Activated naive CD8-positive, alpha-beta T cell treated with anti-CD3 and anti-CD28 coated beads, Interleukin-2, amount 50 U/mL, for 24 hours (primary cell): Measurements from ENCODE around the gene KIF1B.

ENCODE experiments used
- ATAC-seq: fragments of 150-1000 bp; cut with Tn5 transposase; one replicate; pipeline ENCODE4 v1.10.0; 2021
- DNase-seq: peaks from one replicate; pipeline ENCODE4 v3.0.0; 2021
- H3K27ac Mint-ChIP-seq: one replicate; pipeline ENCODE4 v1.8.0; 2021; ENCODE audit warnings: mild to moderate bottlenecking, mixed read lengths
- H3K27me3 Mint-ChIP-seq: one replicate; pipeline ENCODE4 v1.8.0; 2021; ENCODE audit warnings: mixed read lengths
- H3K36me3 Mint-ChIP-seq: one replicate; pipeline ENCODE4 v1.8.0; 2021; ENCODE audit warnings: low read depth, mixed read lengths
- H3K4me1 Mint-ChIP-seq: one replicate; pipeline ENCODE4 v1.8.0; 2021; ENCODE audit warnings: mixed read lengths
- H3K4me3 Mint-ChIP-seq: one replicate; pipeline ENCODE4 v1.8.0; 2021; ENCODE audit warnings: mild to moderate bottlenecking, moderate library complexity, mixed read lengths
- H3K9me3 Mint-ChIP-seq: one replicate; pipeline ENCODE4 v1.8.0; 2021; ENCODE audit warnings: mixed read lengths

The KIF1B gene, protein sequence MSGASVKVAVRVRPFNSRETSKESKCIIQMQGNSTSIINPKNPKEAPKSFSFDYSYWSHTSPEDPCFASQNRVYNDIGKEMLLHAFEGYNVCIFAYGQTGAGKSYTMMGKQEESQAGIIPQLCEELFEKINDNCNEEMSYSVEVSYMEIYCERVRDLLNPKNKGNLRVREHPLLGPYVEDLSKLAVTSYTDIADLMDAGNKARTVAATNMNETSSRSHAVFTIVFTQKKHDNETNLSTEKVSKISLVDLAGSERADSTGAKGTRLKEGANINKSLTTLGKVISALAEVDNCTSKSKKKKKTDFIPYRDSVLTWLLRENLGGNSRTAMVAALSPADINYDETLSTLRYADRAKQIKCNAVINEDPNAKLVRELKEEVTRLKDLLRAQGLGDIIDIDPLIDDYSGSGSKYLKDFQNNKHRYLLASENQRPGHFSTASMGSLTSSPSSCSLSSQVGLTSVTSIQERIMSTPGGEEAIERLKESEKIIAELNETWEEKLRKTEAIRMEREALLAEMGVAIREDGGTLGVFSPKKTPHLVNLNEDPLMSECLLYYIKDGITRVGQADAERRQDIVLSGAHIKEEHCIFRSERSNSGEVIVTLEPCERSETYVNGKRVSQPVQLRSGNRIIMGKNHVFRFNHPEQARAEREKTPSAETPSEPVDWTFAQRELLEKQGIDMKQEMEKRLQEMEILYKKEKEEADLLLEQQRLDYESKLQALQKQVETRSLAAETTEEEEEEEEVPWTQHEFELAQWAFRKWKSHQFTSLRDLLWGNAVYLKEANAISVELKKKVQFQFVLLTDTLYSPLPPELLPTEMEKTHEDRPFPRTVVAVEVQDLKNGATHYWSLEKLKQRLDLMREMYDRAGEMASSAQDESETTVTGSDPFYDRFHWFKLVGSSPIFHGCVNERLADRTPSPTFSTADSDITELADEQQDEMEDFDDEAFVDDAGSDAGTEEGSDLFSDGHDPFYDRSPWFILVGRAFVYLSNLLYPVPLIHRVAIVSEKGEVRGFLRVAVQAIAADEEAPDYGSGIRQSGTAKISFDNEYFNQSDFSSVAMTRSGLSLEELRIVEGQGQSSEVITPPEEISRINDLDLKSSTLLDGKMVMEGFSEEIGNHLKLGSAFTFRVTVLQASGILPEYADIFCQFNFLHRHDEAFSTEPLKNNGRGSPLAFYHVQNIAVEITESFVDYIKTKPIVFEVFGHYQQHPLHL (N-terminal part only)

GRCh38 chr1:10209905-10210810 is at the start of gene KIF1B:
Gene KIF1B, plus strand, starts transcription at chr1:10210570. Its CDS starts 21,759 bp downstream, at chr1:10232329.
- Mint-ChIP-seq H3K36me3 (no peaks in the 10 kb centered on the region), H3K4me3 (peak within 1 kb of the TSS; percentile 83), H3K9me3 (no peaks in the 10 kb centered on the region), H3K27ac (peak within 1 kb of the TSS; percentile 84), H3K4me1 (peaks cover 23% of the 10 kb centered on the region), H3K27me3 (peaks cover 8% of the 10 kb centered on the region)
- peak; percentile 97 for DNase-seq
- ATAC-seq, result peak; percentile 98

DNA sequence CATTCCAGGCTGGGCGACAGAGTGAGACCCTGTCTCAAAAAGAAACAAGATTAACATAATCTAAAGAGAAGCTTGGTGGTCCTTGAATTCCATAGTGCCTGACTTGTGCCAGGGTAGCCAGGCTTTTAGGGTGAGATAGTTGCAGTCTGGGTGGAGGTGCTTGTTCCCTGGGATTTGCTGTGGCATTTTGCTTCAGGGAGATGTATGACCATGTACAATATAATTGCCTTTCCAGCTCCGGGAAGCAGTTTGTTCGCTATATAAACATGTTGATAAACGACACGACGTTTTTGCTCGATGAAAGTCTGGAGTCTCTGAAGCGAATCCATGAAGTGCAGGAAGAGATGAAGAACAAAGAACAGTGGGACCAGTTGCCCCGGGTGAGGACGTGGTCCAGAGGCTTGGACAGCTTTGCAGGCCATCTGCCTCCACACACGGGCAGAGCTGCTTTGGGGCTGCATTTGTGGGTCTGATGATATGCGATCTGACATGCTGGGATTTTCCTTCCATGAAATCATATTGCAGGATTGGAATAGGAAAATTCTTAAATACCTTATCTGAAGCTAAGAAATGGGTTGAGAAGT is 49.4 kb upstream of the KIF1B start:
- H3K4me3 Mint-ChIP-seq, result no peak overlapping the region
- H3K36me3 Mint-ChIP-seq, result peaks cover 10% of the 10 kb centered on the region
- H3K27ac Mint-ChIP-seq, result no peak overlapping the region
- ATAC-seq, result no peak
- H3K9me3 Mint-ChIP-seq, result no peaks in the 10 kb centered on the region
- H3K27me3 Mint-ChIP-seq, result no peaks in the 10 kb centered on the region
- no peak for DNase-seq
- H3K4me1 Mint-ChIP-seq, result no peaks in the 10 kb centered on the region

DNA sequence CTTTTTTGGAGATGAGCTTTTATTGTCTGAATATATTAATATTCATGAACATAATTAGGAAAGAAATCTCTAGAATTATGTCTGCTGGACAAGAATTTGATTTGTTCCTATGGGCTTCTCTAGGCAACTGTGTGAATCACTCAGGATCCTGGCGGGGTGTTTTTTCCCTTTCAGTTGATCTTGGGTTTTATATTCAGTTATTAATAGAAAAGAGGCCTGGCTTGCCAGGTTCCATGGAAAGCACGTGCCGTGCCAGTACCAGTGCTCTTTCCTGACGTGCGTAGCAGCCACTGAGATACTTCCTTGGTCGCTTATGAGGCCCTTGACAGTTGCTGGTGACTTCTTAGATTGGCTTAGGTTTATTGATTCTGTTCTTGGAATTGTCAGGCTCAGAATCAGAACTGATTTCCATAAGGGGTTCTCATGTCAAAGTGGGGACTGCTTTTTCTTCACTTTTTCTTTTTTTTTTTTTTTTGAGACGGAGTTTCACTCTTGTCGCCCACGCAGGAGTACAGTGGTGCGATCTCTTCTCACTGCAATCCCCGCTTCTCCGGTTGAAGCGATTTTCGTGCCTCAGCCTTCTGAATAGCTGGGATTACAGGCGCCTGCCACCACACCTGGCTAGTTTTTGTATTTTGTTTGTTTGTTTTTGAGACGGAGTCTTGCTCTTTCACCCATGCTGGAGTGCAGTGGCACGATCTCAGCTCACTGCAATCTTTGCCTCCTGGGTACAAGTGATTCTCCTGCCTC is 48.7 kb upstream of the KIF1B start:
- no peak overlapping the region for H3K27ac Mint-ChIP-seq
- no peak overlapping the region for H3K4me3 Mint-ChIP-seq
- ATAC-seq, result no peak
- H3K27me3 Mint-ChIP-seq, result no peaks in the 10 kb centered on the region
- peaks cover 10% of the 10 kb centered on the region for H3K36me3 Mint-ChIP-seq
- no peaks in the 10 kb centered on the region for H3K4me1 Mint-ChIP-seq
- no peak for DNase-seq
- no peaks in the 10 kb centered on the region for H3K9me3 Mint-ChIP-seq

- H3K27me3 Mint-ChIP-seq, result no peaks in the 10 kb centered on the region
- peak overlapping the region; percentile 53 for H3K4me3 Mint-ChIP-seq
- ATAC-seq, result no peak
- H3K27ac Mint-ChIP-seq, result peak overlapping the region; percentile 91
- peaks cover 40% of the 10 kb centered on the region for H3K36me3 Mint-ChIP-seq
- no peak for DNase-seq
- peaks cover 50% of the 10 kb centered on the region for H3K4me1 Mint-ChIP-seq
- no peaks in the 10 kb centered on the region for H3K9me3 Mint-ChIP-seq
Measured at GRCh38 chr1:10168912-10169514, 41.4 kb upstream of the KIF1B start.

DNA sequence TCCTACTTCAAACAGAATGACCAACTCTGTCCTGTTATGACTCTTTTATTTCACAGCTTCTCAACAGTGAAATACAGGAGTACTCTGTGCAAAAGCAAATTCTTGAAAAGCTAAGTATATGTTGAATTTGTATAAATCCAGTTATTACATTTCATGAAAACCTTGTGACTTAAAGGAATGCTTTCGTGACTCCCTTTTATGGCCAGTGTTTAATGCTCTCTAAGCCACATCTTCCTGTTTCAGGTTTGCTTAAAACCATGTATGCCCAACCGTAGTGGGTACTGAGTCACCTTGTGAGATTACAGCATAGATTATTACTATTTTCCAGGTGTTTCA is 40.2 kb upstream of the KIF1B start:
- no peak for DNase-seq
- Mint-ChIP-seq H3K27me3 (no peaks in the 10 kb centered on the region), H3K4me1 (peaks cover 50% of the 10 kb centered on the region), H3K36me3 (peaks cover 40% of the 10 kb centered on the region), H3K27ac (peak overlapping the region; percentile 91), H3K4me3 (peak overlapping the region; percentile 53), H3K9me3 (no peaks in the 10 kb centered on the region)
- ATAC-seq, result peak; percentile 92

DNA sequence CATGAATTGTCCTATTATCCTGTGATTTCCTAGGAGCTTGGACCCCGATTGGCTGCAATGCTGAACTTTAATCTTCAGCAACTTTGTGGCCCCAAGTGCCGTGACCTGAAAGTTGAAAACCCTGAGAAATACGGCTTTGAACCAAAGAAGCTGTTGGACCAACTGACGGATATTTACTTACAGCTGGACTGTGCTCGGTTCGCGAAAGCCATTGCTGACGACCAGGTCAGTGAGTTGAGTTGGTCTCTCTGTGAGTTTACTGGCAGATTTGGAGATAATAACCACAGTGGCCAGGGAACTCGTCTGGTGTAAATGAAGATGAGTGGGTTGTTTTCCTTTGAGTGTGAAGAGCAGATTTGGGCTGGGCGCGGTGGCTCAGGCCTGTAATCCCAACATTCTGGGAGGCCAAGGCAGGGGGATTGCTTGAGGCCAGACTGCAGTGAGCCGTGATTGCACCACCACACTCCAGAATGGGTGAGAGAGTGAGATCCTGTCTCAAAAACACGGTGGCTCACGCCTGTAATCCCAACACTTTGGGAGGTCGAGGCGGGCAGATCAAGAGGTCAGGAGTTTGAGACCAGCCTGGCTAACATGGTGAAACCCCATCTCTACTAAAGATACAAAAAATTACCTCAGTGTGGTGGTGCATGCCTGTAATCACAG is 39.1 kb upstream of the KIF1B start:
- Mint-ChIP-seq H3K27ac (peak overlapping the region; percentile 91), H3K4me3 (no peak overlapping the region)

DNA sequence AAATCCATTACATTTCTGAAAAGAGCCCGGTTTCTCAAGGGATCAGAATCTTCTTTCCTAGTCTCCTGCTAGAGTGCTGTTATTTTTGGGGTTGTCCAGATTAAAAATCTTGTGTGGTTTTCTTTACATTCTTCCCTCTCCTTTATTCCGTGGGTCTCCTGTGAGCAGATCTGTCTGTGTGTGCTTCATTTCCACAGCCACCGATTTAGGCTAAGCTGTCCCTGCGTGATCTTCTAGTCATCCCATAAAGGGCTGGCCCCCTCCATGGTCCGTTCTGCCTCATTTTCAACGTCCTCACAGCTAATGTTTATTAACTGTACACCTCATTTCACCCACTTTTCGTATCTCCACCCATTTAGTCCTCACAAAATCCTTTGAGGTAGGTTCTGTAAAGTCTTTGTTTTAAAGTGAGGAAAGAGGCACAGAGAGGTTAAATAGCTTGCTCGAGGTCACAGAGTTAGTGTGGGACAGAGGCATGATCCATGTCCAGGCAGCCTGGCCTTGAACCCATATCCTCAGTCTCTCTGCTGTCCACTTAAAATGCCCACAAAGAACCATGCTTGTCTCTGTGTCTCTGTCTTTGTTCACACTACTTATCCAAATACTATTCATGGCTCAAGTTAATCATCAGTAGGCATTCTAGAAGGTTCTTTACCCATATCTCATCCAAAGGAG is 38.2 kb upstream of the KIF1B start:
- H3K27ac Mint-ChIP-seq, result peak overlapping the region; percentile 12
- H3K27me3 Mint-ChIP-seq, result no peaks in the 10 kb centered on the region
- peaks cover 7% of the 10 kb centered on the region for H3K9me3 Mint-ChIP-seq
- DNase-seq (no peak), ATAC-seq (no peak)
- peaks cover 48% of the 10 kb centered on the region for H3K36me3 Mint-ChIP-seq
- H3K4me1 Mint-ChIP-seq, result peaks cover 50% of the 10 kb centered on the region
- H3K4me3 Mint-ChIP-seq, result no peak overlapping the region

More for the DNA sequence above, 39.1 kb upstream of the KIF1B start:
- Mint-ChIP-seq H3K36me3 (peaks cover 45% of the 10 kb centered on the region), H3K9me3 (peaks cover 7% of the 10 kb centered on the region), H3K27me3 (no peaks in the 10 kb centered on the region), H3K4me1 (peaks cover 50% of the 10 kb centered on the region)
- no peak for ATAC-seq
- DNase-seq, result no peak

- Mint-ChIP-seq H3K4me1 (peaks cover 43% of the 10 kb centered on the region), H3K9me3 (peaks cover 7% of the 10 kb centered on the region), H3K36me3 (peaks cover 45% of the 10 kb centered on the region), H3K27me3 (no peaks in the 10 kb centered on the region), H3K27ac (peak overlapping the region; percentile 39), H3K4me3 (no peak overlapping the region)
- peak; percentile 33 for ATAC-seq
- peak; percentile 15 for DNase-seq
Measured at GRCh38 chr1:10173582-10173981, 36.8 kb upstream of the KIF1B start.

DNA sequence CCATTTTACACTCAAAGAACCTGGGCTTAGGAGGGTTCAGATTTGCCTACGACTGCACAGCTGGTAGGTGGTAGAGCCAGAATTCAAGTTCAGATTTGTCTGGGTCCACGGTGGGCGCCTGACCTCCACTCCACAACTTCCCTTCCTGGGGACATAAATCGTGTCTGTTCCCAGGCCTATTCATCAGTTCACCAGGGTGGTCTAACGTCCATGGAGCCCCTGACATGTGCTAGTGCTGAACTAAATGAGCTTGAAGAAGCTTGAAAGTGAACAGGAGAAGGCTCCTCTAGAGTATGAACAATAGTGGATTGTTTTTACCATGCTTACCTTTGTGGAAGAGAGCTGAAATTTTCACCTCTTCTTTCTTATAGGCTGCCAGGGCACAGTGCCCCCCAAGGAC is 32.5 kb upstream of the KIF1B start:
- H3K4me1 Mint-ChIP-seq, result peaks cover 3% of the 10 kb centered on the region
- H3K27ac Mint-ChIP-seq, result no peak overlapping the region
- DNase-seq (no peak), ATAC-seq (no peak)
- peaks cover 7% of the 10 kb centered on the region for H3K9me3 Mint-ChIP-seq
- H3K27me3 Mint-ChIP-seq, result no peaks in the 10 kb centered on the region
- no peak overlapping the region for H3K4me3 Mint-ChIP-seq
- H3K36me3 Mint-ChIP-seq, result peaks cover 24% of the 10 kb centered on the region

GRCh38 chr1:10178597-10179405 is 31.6 kb upstream of the KIF1B start:
- peaks cover 2% of the 10 kb centered on the region for H3K4me1 Mint-ChIP-seq
- H3K27me3 Mint-ChIP-seq, result no peaks in the 10 kb centered on the region
- no peak overlapping the region for H3K27ac Mint-ChIP-seq
- H3K9me3 Mint-ChIP-seq, result peaks cover 7% of the 10 kb centered on the region
- H3K4me3 Mint-ChIP-seq, result no peak overlapping the region
- ATAC-seq (no peak), DNase-seq (no peak)
- H3K36me3 Mint-ChIP-seq, result peaks cover 22% of the 10 kb centered on the region

- Mint-ChIP-seq H3K4me1 (no peaks in the 10 kb centered on the region), H3K27me3 (no peaks in the 10 kb centered on the region), H3K27ac (no peak overlapping the region), H3K9me3 (peaks cover 7% of the 10 kb centered on the region), H3K4me3 (no peak overlapping the region), H3K36me3 (peaks cover 19% of the 10 kb centered on the region)
- DNase-seq (no peak), ATAC-seq (no peak)
Measured at GRCh38 chr1:10179406-10180091, 30.8 kb upstream of the KIF1B start.
